DMS114 treated with DMSO at 0.1 percent for 48 hours (cell line): ENCODE measurements around the gene PRICKLE2.

Experiments
- DNase-seq: peaks from one replicate; lab custom pipeline; 2025; ENCODE audit not compliant: unreplicated experiment; lab: John Stamatoyannopoulos, UW

The PRICKLE2 gene

DNA sequence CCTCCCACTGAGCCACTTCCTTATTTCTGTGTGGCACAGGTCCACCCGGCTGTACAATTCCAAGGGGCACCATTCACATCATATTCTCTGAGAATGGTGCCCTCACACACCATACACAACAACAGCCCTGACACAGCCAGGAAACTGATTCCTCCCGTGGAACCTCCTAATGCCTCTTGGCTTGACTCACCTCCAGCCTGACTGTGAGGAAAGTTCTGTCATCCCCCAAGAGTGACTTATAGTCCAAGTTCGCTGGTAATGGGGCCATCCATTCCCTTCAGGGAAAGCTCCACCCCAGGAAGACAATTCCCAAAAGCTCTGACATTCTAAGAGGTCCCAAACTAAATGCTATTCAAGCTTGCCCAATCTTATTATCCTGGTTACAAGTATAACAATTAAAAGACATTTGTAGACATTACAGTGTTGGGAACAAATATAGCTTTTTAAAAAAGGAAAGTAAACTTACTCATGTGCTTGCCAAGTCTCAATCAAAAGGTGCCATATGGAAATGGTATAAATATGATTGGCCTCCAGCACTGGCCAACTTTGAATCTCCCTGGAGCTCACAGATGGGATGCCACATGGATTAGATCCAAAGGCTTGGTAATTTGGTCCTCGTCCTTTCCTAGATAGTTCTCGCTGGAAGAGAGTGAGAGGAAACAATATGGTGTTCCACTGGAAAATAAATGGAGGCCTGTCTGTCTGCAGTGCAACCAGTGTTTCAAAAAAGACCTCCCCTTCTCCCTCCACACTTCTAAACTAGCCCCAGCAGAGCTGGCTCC, 145.7 kb downstream of the PRICKLE2 start:
- DNase-seq: no peak

DNA sequence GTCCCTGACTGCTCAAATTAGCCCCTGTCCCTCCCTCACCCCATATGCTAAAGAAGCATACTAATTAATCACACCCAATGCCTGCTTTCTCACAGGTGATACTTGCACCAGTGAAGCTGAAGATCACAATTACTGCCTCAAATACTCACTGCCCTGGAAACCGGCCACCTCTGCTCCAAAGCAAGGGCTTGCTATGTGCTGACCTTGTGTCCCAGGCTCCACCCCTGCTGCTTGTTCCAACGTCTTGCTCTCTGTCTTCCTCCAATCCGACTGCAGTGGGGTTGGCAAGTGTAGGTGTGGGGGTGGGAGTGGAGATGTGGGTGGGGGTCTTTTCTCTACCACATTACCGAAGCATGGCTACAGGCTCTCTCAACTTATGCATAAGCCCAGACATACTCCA, 146.3 kb downstream of the PRICKLE2 start:
- no peak for DNase-seq

DNA sequence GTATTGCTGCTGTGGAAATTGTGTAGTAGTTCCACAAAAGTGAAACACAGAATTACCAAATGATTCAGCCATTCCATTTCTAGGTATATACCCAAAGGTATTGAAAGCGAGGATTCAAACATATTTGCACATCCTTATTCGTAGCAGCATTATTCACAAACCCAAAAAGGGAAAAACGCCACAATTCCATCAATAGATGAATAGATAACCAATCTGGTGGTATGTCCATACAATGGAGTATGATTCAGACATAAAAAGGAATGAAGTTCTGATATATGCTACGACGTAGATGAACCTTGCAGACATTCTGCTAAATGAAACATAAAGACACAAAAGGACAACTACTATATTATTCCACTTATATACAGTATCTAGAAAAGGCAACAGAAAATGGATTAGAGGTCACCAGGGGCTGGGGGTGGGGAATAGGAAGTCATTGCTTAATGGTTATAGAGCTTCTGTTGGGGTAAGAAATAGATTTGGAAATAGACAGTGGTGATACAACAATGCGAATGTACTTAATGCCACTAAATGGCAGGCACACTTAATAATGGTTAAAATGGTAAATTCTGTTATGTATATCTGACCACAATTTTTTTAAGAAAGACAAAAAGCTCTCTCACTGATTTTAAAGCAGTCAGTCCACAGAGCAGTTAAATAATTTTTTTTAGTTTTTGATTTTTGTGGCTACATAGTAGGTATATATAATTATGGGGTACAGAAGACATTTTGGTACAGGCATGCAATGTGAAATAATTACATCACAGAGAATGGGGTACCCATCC, 150.2 kb downstream of the PRICKLE2 start:
- DNase-seq: no peak

DNA sequence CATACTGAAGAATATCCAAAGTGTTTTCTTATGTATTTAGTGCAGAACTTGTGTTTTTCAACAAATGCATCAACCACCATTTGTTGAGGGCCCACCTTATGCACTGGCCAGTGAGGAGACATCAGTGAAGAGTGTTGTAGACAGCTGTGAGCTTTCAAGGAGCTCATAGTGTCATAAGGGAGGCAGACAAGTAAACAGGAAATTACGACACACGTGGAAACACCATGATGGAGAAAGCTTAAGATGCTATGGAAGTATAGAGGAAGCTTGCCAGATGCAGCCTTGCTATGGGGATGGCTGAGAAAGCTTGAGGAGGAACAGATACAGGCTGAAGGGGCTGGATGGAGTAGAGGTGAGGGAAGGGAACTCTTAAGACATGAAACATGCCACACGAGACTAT, 151.2 kb downstream of the PRICKLE2 start:
- DNase-seq: no peak

DNA sequence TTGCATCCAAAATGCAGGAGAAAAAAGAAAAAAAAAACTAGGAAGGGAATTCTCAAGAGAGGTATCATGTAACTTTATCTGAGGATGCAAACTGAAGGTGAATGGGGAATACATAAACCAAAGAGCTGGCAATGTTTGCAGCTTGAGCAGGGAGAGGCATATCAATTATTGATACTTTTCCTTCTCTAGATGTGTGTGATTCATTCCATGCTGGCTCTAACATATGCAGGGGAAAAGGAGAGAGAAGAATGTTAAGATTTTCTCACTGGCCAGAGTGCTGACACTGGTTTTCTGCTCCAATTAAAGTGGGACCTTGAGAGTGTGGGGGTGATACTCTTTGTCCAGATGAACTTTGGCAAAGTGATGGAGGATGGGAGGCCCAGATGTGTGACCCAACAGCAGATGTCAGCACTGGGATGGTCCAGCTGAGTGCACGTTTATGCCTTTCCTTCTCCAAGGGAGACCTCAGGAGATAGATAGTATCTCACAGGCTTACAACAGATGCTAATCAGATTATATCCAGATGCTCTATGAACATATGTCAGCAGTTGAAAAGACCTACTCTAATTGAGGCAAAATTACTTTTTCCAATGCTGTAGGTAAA, 152.0 kb downstream of the PRICKLE2 start:
- no peak for DNase-seq

DNA sequence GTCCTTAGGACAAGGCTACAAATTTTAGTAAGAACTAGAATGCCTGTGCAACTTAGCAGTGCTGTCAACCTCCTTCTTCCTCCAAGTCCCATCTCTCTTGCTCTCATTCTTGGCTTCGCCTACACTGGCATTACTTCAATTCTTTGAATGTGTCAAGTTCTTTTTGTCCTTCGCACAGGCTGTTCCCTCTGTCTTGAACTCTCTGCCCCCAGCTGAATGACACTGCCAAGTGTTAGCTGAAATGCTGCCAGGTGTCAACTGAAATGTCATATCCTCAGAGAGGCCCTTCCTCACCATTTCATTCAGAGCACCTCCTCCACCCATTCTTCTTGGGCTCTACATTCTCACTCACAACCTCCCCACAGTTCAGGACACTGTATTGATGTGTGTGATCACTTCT, 153.1 kb downstream of the PRICKLE2 start:
- DNase-seq: no peak

DNA sequence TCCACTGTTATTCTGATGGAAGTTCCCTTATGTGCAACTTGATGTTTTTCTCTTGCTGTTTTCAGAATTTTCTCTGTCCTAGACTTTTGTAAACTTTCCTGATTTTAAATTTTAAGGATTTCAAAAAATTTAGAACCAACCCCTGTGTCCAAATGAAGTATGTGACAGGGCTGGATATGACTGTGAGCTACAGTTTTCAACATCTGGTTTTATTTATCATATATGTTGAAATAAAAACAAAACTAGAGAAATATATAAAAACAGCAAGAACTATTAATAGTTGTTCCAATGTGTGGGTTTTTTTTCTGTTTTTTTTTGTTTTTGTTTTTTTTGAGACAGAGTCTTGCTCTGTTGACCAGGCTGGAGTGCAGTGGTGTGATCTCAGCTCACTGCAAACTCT, 154.6 kb downstream of the PRICKLE2 start:
- no peak for DNase-seq

DNA sequence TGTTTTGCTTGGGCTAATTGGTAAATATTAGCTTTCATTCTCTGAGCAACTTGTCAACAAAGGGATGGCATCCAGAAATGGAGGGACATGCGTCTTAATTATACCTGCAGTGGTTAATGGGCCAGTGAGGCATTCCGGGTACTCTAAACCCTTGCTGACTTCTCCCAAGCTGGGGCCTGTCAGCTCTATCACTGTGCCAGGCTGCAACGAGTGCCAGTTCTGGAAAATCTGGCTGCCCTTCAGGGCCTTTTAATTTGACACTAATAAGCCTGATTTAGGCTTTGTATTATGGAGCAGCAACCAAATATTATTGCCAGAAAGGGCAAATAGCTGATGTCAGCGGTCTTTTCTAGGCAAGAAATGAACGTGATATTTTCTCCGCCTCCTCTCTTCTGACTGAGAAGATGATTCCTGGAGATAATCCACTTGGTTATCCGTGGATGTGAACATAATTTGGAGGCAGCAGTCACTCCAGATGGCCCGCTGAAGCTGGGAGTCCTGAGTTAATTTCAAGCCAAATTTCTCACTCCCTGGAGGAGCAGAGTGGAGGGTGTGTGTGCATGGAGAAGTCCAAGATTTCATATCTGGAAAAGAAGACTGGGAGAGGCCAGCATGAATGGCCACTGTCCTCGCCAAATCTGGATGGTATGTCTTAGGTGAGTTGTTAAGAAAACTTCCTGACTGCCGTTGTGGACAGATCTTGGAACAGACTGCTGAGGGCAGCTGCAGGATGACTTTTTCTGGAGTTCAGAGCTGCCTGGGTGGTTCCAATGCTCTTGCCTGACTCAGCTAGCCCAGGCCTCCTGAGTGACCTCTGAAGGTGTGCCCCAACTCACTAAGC, 157.5 kb downstream of the PRICKLE2 start:
- DNase-seq: no peak

DNA sequence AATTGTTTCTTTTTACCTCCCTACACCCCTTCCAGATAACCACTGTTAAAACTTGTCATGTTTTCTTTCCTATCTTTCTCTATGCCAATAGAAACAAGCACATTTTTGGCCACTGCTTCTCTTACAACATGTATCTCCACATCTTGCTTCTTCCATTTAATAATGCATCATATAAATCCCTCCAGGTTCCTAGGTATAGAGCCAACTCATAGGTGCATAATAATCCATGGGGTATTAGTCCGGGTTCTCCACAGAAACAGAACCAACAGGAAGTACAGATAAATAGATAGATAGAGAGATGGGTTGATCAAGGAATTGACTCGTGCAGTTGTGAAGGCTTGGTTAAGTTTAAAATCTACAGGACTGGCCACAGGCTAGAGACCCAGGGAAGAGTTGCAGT, 160.5 kb downstream of the PRICKLE2 start:
- DNase-seq: no peak

DNA sequence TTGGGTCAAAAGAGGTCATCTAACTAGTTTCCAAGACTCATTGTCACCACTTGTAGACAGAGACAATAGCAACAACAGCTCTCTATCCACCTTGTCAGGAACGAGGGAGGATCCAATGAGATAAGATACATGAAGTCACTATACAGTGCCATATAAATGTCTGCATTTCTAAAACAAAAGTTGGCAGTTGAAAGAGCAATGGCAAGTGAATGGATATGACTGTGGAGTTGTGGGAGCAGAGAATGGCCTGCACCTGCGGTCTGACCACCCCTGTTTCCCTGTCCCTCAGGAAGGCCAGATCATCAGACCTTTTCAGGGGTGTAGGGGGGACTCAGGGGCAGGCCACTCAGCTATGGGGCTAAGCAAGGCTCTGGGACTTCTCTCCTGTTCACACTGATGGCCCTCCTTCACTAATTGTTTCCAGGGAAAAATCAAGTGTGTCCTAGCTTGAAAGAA, 161.3 kb downstream of the PRICKLE2 start:
- DNase-seq: no peak

DNA sequence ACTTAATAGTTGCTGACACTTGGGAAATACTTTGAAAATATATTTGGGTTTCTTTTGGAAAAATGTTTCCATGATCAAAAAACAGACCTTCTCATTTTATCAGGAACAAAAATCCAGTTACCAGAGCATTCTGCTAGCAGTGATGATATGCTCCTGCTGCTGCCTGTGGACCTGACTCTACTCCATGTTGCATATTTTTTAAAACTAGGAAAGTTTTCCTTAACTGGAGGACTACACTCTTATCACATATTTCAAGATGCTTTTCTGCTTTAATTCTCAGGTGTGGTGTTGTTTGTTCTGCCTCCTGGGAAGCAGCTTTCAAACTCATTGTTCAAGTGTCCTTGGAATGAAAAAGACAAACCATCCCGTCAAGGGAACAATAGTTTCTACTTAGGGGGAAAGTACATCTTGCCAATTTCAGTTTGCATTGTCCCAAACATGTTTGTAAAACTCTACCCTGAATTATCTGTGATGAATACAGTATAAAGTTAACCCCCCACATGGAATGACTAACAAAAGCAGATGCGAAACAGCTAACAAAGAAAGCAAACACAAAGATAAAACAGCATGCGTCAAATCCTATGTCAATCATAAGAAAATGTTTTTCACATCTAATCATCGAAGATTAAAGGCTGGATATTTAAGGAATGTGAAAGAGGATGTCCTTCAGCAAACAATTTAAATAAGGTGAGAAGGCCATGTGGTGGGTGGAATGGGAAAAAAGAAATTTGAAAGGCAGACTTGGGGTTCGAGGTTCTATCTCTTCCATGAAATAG, 161.9 kb downstream of the PRICKLE2 start:
- DNase-seq: no peak

DNA sequence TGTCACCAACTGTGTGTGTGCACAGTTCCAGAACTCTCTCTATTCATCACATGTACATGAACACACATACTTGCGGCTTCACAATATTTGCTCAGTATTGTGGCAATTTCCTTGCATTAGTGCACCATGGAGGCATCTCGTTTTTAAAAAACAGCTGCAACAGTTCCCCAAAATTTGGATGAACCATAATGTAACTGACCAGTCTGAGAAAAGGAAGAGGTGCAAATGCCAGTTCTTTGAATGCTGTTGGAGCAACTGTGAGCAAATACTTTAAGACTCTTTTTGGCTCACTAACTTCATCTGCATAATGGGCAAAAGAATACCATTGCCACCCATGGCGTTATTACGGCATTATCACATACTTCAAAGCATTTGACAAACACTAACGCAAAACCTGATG, 163.6 kb downstream of the PRICKLE2 start:
- DNase-seq: no peak

DNA sequence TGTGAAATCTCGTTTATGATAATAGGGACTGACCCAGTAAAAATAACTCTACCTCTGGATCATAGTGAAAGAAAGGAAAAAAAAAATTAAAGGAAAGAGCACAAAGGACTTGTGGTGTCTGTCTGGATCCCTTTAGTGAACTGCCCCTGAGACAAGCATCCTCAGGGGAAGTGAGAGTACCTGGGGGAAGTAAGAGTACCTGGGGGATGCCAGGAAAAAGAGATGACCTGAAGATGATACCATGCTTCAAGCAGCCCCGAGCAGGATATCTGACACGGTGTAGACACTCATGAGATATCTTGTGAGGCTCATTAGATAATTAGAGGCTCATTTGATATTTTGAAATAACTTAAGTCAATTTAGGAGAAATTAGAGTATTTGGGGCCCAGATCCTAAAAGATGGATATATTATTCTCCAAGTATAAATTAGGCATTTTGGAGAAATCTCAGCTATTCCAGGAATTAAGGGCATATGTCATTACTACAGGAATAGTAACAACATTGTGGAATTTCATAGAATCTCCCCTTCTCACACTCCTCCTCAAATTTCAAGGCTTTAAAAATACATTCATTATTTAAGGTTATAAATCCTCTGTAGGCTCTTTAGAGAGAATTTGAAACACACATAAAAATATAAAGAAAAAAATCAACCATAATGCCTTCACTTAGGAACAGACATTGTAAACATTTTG, 165.6 kb downstream of the PRICKLE2 start:
- no peak for DNase-seq

DNA sequence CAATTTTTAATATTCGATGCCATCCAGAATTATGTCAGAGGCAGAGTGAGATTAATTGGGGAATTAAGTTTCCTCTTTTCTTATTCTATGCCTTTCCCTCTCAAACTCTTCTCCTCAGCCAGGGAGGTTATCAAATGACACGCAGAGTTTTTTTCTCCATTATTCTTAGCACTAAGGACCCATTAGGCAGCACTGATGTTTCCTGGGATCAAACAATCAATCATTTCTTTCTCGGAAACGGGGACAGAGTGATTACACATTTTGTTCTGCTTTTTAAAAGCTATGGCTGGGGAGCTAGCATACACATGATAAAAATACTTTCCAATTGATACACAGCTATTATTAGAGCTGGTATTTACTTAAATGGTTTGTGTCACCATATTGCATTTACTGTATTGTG, 166.7 kb downstream of the PRICKLE2 start:
- no peak for DNase-seq

DNA sequence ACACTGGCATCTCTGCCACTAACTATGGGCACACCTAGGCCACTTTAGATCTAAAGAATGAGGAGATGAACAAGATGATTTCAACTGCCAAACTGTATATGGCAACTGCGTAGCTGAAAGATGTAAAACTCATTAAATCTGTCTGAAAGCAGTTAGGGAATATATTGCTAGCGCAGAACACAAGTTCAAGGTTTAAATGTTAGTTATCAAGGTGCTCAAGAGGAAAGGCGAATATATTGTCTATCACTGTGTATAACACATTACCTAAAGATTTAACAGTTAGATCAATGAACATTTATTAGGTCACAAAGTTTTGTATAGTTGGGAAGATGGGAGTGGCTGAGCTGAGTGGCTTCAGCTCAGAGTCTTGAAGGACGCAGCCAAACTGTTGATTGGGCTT, 168.0 kb downstream of the PRICKLE2 start:
- no peak for DNase-seq

DNA sequence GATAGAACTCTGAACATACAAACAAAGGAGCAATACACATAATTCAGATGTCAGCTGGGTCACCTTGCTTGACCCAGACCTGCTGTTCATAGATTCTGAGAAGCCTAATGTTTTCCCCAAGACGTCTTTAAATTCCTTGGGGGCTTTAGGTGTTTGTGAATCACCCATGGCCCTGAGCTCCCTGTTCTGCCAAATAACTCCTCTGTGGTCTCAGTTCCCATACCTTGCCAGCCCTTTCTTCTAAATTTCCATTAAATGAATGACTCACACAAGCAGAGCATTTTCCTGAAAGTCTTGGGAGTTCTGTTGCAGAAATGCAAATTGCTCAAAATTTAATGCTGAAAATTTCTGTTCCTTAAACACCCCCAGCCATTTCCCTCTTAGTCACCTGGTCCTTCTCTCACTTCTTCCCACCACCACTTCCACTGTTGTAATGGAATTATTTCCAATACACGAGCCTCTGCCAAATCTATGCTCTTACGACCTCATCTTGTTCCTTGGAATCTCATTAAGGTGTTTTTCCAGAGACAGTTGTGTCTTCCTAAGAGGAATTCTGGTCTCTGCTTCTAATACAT, 168.6 kb downstream of the PRICKLE2 start:
- DNase-seq: no peak

DNA sequence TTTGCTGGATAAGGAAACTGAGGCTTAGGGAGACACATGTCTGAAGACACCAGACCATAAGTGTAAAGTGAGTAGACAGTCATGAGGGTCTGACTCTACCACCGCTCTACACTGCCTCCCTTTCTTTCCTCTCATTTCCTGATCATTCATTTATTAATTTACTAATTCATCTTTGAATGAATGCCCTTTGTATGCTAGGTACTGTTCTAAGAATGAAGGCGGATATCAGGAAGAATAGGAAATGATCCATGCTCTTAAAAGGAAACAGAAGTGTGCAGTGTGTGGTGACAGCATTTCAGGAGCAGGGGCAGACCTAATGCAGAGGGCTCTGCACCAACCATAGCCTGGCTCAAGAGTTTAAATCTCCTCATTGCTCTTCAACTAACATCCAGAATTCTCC, 170.2 kb downstream of the PRICKLE2 start:
- no peak for DNase-seq

DNA sequence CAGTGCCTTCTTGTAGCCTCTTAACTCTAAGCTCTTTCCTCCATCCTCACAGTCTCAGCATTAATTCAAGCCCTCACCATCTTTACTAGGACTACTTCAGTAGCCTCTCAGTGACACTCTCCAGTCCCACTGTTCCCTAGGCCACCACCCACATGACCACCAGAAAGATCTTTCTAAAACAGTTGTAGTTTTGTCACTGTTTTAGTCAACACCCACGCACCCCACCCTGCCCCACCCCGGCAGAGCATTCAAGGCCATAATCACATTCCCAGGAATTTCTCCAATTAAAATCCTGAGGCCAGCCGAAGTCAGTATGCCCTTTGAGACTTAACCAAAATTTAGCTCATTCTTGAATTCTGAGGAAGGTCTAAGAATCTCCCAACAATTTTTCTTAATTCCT, 170.8 kb downstream of the PRICKLE2 start:
- no peak for DNase-seq

DNA sequence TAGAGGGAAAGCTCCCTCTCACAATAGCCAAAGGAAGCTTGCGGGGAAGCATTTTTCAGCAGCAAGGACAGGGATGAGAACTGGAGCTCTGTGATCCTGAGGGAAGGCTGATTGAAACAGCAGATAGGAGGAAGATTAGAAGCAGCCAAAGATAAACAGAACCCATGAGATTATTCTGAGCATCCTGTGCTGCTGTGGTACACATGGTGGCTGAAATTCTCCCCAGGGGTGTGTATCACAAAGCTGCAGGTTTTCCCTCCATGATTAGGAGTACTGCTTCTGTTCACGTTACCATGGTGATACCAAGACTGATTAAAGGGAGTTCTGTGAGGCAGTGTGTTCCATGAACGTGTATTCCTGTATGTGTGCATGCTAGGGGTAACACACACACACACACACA, 171.7 kb downstream of the PRICKLE2 start:
- DNase-seq: no peak
